ENCODE results near the gene THAP7. TPM values are rescaled to one million over a fixed set of nuclear protein-coding genes. Genes with fewer than 3 reads are reported as not detected.

Gene THAP7
- total and polyA plus RNA-seq, 2 of the 13 experiments (the other 11 are each of a cell fraction or from before 2014, with no cell fraction given), result 13.0 to 25.5 TPM

GRCh38 chr22:21003782-21004181 is 1.9 kb upstream of the THAP7 start (continued):
- no peak for TF ChIP-seq ZNF788 (CRISPR knock-in tag; IDR thresholded peaks at IDR 0.05; ENCODE audit: borderline replicate concordance)

GRCh38 chr22:21000987-21001600 is 824 bp downstream of the THAP7 start:
- in situ Hi-C loops (cut with HindIII; ENCODE audit: extremely low pct_ligation_motif_present, low pct_unique_long_range_greater_than_20kb), result no loop called here
- H3K27me3 ChIP-seq (ENCODE audit: control insufficient read depth in 1 of 2, insufficient read depth in 2 of 2, low read length in 2 of 2), result no peaks in the 10 kb centered on the region
- DNase-seq (ENCODE audit: low spot score) (no peak), FAIRE-seq (no peak), ATAC-seq (peak; percentile 6)
- intact Hi-C loops (cut with micrococcal nuclease; ENCODE audit: unreplicated experiment), result no loop called here
- peak overlapping the region; percentile 95 for H3K4me2 ChIP-seq (ENCODE audit: low read depth, low read length)
- H3K79me2 ChIP-seq (ENCODE audit: insufficient read depth, low read length), result peaks cover 18% of the 10 kb centered on the region
- H2AFZ ChIP-seq (ENCODE audit: low read length), result no peak overlapping the region
- H3K4me3 ChIP-seq (replicated peaks in 1 of 3; ENCODE audit: insufficient read depth in 1 of 3, low read depth in 2 of 3, low read length in 3 of 3), result peak overlapping the region; percentile 70 to 89 (median 86)
- peak overlapping the region; percentile 94 for H3K27ac ChIP-seq (ENCODE audit: extremely low read length, insufficient read depth, low read length)
- BruUV-seq (replicated peaks), result no TSS peak
- H4K20me1 ChIP-seq (ENCODE audit: insufficient read depth, low read length), result 0 out of 2 replicates have a peak, but pooled peaks cover 2% of the 10 kb centered on the region
- ChIA-PET POLR2A (interaction anchor here (1.8 to 3.3 kb wide), 2 partner anchors 19 to 48 kb away, joined by 8 to 20 read pairs; partner anchors contain the start of gene LZTR1), CTCF (ENCODE audit: low intra/inter-chr PET ratio, low total read pairs) (no interaction called here)
- 6% methylated on average over 14 of the region's 26 CpGs for WGBS (ENCODE audit: low lambda C conversion rate)
- H3K9me3 ChIP-seq (ENCODE audit: low read length), result no peaks in the 10 kb centered on the region
- peaks cover 8 to 26% of the 10 kb centered on the region in 2 experiments; a peak in 4 of 5 replicates for H3K36me3 ChIP-seq (replicated peaks in 1 of 2; ENCODE audit: control insufficient read depth in 1 of 2, insufficient read depth in 2 of 2, low read length in 2 of 2)
- peak overlapping the region; percentile 84 for H3K9ac ChIP-seq (ENCODE audit: insufficient read depth, low read depth, low read length)
- H3K4me1 ChIP-seq (ENCODE audit: insufficient read depth, low read length), result peaks cover 30% of the 10 kb centered on the region
- TF ChIP-seq ZNF713 (CRISPR knock-in tag; IDR thresholded peaks at IDR 0.05), result no peak
- 0 out of 2 replicates have a peak, but pooled peaks have one; percentile 18 for TF ChIP-seq MAF1 (CRISPR knock-in tag; IDR thresholded peaks at IDR 0.05; ENCODE audit: borderline replicate concordance)
- TF ChIP-seq ZNF256 (CRISPR knock-in tag; conservative IDR thresholded peaks at IDR 0.05), result no peak
- TF ChIP-seq ZNF75D (CRISPR knock-in tag; IDR thresholded peaks at IDR 0.05; ENCODE audit: borderline replicate concordance), result peak; percentile 21; the same call in 1 of the 2 replicates
- no peak for TF ChIP-seq ZBTB33 (CRISPR knock-in tag; IDR thresholded peaks at IDR 0.05)
- no peak for TF ChIP-seq PAWR (CRISPR knock-in tag; IDR thresholded peaks at IDR 0.05; ENCODE audit: borderline replicate concordance)
- TF ChIP-seq ZNF576 (CRISPR knock-in tag; IDR thresholded peaks at IDR 0.05), result no peak
- TF ChIP-seq ZFP91 (CRISPR knock-in tag; IDR thresholded peaks at IDR 0.05; ENCODE audit: borderline replicate concordance), result peak; percentile 52; the same call in 1 of the 2 replicates
- TF ChIP-seq ZKSCAN1 (IDR thresholded peaks at IDR 0.05; ENCODE audit: low read length), result no peak
- 0 out of 2 replicates have a peak, but pooled peaks have one; percentile 23 for TF ChIP-seq NKX3-1 (CRISPR knock-in tag; IDR thresholded peaks at IDR 0.05)
- no peak for TF ChIP-seq KDM2A (CRISPR knock-in tag; IDR thresholded peaks at IDR 0.05; ENCODE audit: borderline replicate concordance, low read depth)
- TF ChIP-seq TGIF2 (CRISPR knock-in tag; IDR thresholded peaks at IDR 0.05), result no peak
- no peak for TF ChIP-seq FOSL2 (CRISPR knock-in tag; IDR thresholded peaks at IDR 0.05)
- TF ChIP-seq NFATC3 (CRISPR knock-in tag; IDR thresholded peaks at IDR 0.05), result no peak
- TF ChIP-seq DZIP1 (CRISPR knock-in tag; IDR thresholded peaks at IDR 0.05), result no peak
- TF ChIP-seq XRCC5 (optimal IDR thresholded peaks at IDR 0.05; ENCODE audit: low read length), result no peak
